HG02870 (cell line): ENCODE measurements around the gene EFCAB11.

Experiments used
- ATAC-seq: cut with Tn5 transposase; IDR thresholded peaks from one replicate; pipeline ENCODE4 v1.9.1; 2021; ENCODE audit warnings: mild to moderate bottlenecking, moderate library complexity; ENCODE audit not compliant: unreplicated experiment

EFCAB11 gene

GRCh38 chr14:89773644-89774316 lies 180.8 kb downstream of the EFCAB11 start:
- peak; percentile 75 for ATAC-seq

- ATAC-seq, result peak; percentile 53
Observed at GRCh38 chr14:89773151-89773550, 181.4 kb downstream of the EFCAB11 start.

GRCh38 chr14:89771251-89771650 lies 183.3 kb downstream of the EFCAB11 start:
- ATAC-seq, result no peak

GRCh38 chr14:89767861-89768268 lies 186.7 kb downstream of the EFCAB11 start:
- peak; percentile 61 for ATAC-seq

GRCh38 chr14:89767131-89767530 lies 187.4 kb downstream of the EFCAB11 start:
- no peak for ATAC-seq

GRCh38 chr14:89765346-89765745 lies 189.2 kb downstream of the EFCAB11 start:
- no peak for ATAC-seq

GRCh38 chr14:89760086-89760485 lies 194.4 kb downstream of the EFCAB11 start:
- ATAC-seq, result no peak

- ATAC-seq, result no peak
Observed at GRCh38 chr14:89757313-89757939, 197.1 kb downstream of the EFCAB11 start.

- no peak for ATAC-seq
Observed at GRCh38 chr14:89755816-89756215, 198.7 kb downstream of the EFCAB11 start.

GRCh38 chr14:89753828-89754412 lies 200.6 kb downstream of the EFCAB11 start:
- ATAC-seq, result no peak

- ATAC-seq, result no peak
Observed at GRCh38 chr14:89750908-89751392, 203.6 kb downstream of the EFCAB11 start.

- ATAC-seq, result no peak
Observed at GRCh38 chr14:89750281-89750755, 204.2 kb downstream of the EFCAB11 start.

GRCh38 chr14:89748004-89748403 lies 206.5 kb downstream of the EFCAB11 start:
- no peak for ATAC-seq

- no peak for ATAC-seq
Observed at GRCh38 chr14:89747126-89747525, 207.4 kb downstream of the EFCAB11 start.

- ATAC-seq, result no peak
Observed at GRCh38 chr14:89746654-89747053, 207.9 kb downstream of the EFCAB11 start.

- no peak for ATAC-seq
Observed at GRCh38 chr14:89746135-89746534, 208.4 kb downstream of the EFCAB11 start.
